Measurements from ENCODE around the gene MPHOSPH6.

- no peak for TF ChIP-seq CTCF (IDR thresholded peaks at IDR 0.05)
- TF ChIP-seq EZH2phosphoT487 (IDR thresholded peaks at IDR 0.05): no peak
These were observed 15.0 kb upstream of the MPHOSPH6 start for GRCh38 chr16:82185012-82185411.

All from neural progenitor cell (in vitro differentiated cells).